COLO668 (cell line): Measurements from ENCODE around the gene RGS3.
"Not testable (repeated sequence)": the region's sequence is repeated elsewhere in the genome, so short reads cannot be mapped to it uniquely, and the experiment has no call there.

Source experiments
- DNase-seq: peaks from one replicate; lab custom pipeline; 2025; ENCODE audit not compliant: unreplicated experiment; lab: John Stamatoyannopoulos, UW

RGS3 gene

DNA sequence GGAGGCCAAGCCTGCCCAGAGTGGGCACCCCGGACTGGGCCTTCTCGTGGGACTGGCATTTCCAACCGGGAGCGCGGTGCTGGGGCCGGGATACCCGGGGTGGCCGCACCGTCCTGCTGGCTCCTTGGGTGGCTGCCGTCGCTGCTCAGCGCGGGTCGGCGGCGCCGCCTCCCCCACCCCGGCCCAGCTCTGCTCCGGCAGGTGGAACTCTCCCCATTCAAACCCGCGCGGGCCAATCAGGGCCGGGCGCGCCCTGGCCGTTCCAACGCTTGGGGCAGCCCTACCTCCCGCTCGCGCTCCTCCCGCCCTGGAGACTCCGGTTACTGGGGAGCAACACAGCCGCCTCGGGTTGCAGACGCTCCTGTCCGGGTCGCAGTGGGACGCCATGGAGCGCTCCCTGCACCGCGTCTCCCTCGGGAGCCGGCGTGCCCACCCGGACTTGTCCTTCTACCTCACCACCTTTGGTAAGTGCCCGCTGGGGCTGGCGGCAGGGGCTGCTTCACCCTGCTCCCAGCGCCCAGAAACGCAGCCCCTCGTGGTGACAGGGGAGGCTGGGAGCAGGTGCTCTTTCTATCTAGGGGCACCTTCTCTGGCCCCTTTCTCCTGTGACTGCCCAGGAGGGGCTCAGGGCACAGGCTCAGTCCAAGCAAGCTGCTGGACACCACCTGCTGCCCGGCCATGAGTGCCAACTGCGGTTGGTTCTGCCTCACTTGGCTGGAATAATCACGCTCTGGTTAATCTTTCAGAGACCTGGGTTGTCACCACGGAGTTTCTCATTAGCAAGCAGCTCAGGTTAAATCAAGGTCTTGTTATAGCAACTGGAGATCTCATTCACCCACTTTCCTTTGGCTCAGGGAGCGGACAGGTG lies at the start of gene RGS3:
RGS3 (plus strand) TSS at position 310 of the 868 bp plus-strand sequence; CDS start at position 386, 76 bp downstream.
- DNase-seq = peak; percentile 96

DNA sequence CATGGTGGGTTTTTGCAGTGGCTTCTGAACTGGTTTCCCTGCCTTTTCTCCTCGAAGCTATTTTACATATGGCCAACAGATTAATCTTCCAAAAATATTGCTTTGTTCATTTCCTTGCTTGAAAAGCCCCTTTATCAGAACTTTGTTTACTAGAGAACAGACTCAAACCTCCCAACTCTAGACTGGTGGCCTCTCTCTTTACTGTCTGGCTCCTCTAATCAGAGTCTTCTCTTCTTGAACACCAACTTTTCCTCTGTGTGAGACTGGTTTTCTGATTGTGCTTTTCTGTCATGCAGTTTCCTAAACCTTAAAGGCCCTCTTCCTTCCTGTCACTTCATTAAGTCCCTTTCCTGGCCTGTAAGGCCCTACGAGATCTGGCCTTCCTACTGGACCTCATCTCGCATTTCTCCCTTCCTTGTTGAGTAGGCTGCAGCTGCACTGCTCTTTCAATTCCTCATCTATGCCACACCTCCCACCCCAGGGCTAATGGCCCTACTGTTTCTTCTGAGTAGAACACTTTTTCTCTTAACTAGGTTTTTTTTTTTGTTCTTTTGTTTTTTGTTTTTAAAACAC lies 47.3 kb upstream of the RGS3 start:
- no peak for DNase-seq

DNA sequence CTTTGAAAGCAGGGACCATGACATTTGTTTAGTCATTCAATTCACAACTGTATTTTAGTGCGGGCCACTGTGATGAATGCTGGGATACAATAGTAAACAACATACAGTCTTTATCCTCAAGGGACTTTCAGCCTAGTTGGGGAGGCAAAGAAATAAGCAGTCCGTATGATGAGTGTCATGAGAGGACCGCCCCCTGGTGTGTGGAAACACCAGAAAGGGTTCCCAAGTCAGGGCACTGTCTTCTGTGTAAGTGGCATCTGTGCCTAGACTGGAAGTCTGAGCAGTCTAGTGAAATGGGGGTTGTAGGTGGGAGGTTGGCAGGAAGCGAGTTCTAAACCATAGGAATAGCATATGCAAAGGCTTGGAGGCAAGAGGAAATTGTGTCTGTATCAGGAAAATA lies 46.2 kb upstream of the RGS3 start:
- DNase-seq = no peak

DNA sequence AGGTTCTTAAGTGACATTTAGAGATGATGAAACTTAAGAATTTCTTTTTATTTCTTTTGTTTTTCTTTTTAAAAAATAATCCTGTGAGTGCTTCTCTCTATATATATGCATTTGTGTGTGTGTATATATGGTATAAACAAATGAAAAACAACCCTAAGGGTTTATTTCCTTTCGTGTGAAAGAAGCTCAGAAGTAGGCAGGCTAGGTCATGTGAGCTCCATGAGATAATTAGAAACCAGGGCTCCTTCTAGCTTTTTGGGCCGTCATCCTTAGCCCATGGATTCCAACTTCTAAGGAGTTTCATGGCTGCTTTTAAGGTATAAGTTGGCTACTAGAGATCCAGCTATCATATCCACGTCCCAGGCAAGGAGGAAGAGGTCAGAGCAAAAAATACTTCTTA lies 41.8 kb upstream of the RGS3 start:
- no peak for DNase-seq

DNA sequence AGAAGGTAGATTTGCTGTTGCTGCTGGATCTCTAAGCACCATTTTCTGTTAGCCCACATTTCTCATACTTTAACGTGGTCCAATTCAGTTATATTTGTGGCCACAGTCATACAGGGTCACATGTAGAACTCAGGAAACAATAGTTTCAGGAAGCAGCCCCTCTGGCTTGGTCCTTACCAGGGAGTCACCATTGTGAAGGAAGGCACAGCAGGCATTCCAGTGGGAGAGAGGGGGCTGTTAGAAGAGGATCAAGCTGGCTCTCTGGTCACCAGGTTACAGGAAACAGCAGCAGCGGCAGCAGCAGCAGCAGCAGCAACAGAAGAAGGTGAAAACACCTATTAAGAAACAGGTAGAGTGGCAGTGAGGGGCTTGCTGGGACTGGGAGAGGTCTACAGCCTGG lies 38.5 kb upstream of the RGS3 start:
- DNase-seq = no peak

DNA sequence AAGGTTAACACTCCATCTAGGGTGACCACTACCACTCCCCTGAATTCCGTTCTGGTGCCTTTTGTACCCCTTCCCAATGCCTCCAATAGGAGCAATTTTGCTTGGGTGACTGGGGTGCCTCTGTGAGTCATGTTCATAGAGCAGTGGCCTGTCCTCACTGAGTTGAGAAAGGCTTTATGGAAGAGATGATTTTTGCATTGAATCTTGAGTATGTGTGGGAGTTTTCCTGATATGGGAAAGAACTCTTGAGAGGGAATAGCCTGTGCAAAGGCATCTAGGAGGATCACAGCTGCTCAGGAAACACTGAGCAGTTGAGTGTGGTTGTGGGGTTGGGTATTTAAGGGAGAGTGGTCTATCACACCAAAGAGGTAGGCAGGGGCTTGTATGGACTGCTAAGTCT lies 36.8 kb upstream of the RGS3 start:
- DNase-seq = no peak

DNA sequence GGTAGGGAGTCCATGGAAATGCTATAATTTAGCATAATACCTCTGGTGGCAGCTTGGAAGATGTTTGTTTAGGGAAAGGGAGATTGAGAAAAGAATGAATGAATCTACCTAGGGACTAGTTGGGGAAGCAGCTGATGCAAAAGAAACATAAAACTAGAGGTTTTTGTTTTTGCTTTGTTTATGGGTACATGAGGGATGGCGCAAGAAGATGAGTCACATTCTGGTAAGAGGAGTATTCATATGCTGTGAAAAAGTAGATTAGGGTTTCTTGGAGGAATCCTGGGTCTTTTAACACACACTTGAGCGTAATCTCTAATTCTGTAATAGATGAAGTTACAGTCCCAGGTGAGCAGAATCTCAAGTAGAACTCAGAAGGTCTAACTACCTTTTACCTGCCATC lies 35.9 kb upstream of the RGS3 start:
- no peak for DNase-seq

DNA sequence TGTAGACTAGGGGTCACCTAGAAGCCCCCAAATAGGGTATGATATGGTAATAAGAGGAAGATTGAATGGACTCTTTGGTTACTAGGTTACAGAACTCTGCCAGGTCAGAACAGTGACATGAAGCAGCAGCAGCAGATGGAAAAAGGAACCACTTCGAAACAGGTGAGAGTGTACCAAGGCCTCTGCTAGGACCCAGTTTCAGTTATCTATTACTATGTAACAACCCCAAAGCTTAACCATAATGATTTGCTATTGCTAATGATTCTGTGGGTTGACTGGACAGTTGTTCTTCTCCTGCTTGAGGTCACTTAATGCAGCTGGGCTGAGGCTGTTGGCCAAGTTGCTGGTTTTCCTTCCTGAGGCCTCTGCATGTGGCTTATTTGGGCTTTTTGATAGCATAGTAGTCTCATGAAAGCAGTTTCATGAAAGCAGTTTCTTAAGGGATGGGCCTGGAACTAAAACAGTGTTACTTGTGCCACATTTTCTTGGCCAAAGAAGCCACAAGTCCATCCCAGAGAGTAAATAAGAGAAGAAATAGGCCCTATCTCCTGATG lies 35.4 kb upstream of the RGS3 start:
- no peak for DNase-seq

DNA sequence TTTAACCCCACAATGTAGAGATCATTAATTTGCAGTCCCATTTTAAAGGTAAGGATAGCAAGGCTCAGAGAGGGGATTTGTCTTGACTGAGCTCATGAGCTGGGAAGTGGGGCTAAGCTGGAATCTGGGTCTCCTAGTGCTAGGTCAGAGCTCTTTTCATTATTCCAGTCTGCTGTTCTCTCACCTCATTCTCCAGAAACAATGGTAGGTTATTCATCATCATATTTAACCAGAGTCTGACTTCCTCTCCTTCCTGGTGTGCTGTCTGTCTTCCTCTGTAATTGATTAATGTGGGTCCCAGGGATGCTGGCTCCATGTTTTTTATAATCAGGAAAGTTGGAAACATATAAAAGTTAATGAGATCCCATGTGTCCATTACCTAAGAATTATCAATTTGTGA lies 32.3 kb upstream of the RGS3 start:
- DNase-seq = no peak

DNA sequence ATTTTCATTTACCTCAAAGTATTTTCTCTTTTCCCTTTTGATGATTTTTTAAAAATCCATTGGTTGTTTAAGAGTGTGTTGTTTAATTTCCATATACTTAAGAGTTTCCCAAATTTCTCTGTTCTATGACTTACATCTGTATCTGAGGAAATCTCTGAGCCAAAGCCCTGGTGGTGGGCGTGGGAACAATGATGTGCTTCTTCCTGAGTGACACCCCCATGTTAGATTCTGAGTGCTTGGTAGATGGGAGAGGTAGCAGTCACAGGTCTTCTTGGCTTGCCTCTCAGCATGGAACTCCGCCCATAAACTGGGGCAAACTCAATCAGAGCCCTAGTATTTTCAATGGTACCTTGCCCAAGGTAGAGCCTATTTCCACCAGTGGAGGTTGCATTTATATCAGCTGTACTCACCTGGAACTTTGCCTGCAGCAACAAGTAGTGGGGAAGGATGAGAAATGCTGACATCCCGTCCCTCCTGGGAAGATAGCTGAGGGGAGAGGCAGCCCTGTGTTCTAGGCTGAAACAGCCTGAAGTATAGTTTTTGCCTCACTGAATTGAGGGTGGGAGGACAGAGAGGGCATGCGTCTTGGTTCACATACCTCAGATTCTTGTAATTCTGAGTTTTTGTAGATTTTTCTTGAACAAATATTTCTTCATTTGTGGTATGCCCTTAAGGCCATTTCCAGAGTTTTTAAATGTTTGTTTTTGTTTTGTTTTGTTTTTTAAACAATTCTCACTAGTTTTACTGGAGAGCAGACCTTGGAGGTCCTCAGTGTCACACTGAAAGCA lies 26.6 kb upstream of the RGS3 start:
- DNase-seq = no peak

DNA sequence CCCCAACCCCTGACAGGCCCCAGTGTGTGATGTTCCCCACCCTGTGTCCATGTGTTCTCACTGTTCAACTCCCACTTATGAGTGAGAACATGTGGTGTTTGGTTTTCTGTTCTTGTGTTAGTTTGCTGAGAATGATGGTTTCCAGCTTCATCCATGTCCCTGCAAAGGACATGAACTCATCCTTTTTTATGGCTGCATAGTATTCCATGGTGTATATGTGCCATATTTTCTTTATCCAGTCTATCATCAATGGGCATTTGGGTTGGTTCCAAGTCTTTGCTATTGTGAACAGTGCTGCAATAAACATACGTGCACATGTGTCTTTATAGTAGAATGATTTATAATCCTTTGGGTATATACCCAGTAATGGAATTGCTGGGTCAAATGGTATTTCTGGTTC lies 25.8 kb upstream of the RGS3 start:
- DNase-seq = not testable (repeated sequence)

DNA sequence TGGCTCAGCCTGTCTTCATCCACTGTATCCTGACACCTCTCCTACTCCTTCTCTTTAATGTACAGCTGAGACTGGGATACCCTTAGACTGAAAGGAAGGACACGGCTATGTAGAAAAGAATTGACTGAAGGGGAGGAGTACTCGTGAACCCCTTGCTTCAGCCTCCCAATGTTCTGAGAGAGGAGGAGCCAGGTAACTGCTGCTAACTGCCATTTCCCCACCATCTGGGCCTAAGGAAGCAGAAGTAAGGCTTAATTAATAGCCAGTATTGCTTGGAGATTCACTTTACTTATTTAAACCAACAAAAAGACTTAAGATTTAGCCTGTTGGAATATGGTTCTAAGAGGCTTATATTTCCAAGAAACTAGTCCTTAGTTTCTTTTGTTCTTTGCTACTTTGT lies 18.8 kb upstream of the RGS3 start:
- DNase-seq = no peak

DNA sequence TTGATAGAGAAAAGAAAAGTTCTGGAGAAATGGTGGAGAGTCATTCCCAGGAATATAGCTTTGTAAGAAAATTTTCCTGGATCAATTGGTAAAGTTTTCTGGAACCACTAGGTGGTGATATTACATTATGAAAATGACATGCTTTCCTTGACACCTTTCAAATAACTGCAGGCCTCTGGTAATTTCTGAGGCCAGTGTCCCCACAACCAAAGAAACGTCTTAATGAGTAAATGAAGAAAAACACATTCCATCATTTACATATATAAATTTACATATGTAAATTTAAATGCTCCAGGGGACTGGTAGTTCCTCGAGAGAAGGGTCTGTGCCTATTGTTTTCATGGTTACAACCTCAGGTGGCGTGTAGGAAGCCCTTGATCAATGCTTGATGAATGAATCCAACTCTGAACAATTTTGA lies 17.2 kb upstream of the RGS3 start:
- no peak for DNase-seq

DNA sequence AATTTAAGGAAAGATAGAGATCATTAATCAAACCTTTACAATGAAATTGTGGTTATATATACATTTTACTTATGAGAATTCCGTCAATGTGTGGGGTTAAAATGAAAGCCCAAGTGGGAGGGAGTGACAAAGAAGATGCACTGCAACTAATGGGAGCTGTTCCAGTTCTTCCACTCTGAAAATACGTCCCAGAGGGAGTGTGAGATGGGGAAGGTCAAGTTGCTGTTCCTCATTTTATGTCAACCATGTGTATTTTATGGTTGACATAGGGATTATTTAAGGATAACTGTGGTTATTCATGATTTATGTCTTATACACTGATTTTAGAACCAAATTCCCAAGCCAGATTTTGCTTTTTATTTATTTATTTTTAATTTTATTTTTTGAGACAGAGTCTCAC lies 14.2 kb upstream of the RGS3 start:
- no peak for DNase-seq

DNA sequence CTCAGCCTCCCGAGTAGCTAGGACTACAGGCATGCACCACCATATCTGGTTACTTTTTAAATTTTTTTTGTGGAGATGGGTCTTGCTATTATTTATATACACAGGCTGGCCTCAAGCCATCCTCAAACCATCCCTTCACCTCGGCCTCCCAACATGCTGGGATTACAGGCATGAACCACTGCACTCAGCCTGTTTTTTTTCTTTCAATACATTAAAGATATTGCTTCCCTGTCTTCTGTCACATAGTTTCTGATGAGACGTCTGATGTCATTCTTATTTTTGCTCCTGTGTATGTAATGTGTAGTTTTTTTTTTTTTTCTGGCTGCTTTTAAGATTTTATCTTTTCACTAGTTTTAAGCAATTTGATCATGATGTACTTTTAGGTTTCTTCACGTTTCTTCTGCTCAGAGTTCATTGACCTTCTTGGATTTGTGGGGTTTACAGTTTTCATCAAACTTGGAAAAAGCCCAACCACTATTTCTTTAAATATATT lies 11.4 kb upstream of the RGS3 start:
- DNase-seq = no peak

DNA sequence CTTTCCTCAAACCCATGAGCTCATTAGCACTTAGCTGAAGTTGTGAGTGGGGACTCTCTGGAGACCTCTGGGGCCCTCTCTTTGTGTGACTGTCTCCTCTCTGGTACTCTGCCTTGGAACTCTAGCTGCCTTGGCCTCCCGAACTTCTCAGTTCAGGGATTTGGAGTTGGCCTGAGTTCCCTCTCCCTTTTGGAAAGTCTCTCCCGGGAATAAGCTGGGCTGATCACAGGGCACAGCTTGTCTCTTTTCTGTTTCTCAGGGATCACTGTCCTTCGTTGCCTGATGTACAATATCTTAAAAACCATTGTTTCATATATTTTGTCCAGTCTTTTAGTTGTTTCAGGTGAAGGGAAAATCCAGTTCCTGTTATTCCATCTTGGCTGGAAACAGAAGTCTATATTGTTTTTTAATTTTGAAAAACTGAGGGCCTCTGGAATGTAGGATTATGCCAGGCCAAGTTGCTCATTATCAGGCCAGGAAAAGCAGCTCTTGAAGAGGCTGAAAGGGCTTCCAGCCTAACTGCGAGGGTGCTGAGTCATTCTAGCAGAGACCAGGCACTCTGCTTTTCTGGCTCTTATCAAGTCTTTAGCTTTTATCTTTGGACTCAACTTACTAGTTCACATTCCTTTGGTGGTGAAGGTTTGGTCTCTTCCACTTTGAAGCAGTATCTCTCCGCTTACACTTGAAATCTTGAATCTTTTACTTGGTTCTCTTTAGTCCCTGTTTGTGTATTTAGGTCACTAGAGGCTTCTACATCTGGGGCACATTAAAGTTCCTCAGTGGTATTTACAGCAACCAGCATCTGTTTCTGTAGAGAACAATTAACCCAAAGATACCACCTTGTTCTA lies 8.4 kb upstream of the RGS3 start:
- DNase-seq = no peak

DNA sequence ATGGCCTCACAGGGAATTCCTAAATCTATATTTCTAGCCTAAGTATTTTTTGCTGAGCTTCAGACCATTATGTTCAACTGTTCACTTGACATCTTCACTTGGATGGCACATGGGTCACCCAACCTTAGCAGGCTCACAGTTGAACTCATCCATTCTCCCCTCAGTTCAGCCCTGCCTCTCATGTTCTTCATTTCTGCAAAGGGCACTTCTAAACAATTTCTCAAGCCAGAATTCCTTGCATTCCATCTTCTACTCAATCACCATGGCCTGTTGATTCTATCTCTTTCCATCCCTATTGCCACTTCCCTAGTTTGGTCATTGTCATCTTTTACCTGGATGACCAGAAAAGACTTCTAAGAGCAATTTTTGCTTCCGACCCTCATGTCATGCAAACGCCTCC lies 7.3 kb upstream of the RGS3 start:
- DNase-seq = no peak

DNA sequence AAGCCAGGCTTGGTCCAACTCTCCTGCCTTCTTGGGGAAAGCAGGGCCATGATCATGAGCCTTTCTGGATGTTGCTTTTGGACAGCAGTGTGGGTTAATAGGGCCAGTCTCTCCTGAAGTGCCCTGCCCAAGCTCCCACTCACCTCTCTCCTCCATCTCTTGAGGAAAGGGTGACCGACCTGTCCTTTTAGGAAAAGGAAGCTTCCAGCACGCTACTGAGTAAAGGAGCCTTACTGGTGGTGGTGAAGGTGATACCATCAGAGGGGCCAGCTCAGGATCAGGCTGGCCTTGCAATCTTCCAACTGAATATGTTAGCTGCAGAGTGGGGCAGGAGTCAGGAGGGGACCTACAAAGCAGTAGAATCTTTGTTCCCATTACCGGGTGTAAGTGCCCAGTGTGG lies 2.2 kb upstream of the RGS3 start:
- DNase-seq = no peak

DNA sequence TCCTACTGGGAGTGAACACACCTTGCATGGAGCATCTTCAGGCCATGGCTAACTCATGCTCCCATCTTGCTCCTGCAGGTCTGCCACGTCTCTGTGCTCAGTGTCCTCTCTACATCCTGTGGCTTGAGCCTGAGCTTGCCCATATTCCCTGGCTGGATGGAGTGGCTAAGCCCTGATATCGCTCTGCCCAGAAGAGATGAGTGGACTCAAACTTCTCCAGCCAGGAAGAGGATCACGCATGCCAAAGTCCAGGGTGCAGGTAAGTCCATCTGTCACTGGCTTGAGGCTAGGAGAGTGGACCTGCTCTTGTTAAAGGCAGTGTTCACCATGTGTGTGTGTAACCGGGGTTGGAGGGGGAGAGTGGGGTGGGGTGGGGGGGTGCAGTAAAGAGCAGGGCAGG lies 1.6 kb upstream of the RGS3 start:
- DNase-seq = no peak

DNA sequence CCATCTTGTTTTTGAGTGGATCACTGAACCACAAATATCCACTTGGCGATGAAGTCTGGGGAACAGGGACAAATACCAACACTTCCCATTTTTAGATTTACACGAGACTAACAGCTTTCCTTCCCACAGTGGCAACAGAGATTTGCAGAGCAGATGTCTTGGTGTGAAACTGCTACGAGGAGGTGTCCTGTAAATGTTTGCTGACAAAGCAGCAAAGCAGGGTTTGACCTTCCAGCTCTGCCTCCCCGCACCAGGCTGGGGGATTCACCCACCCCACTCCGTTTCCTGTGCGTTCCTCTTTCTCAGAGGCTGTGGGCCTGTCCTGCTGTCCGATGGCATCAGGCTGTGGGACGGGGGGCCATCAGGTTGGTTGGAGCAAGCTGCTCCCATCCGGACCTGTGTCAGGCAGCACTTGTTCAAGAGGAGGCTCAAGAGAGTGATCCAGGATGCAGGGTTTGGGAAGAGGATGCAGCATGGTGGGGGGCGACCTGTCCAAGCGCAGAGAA lies 693 bp upstream of the RGS3 start:
- DNase-seq = peak; percentile 20
